Measurements from ENCODE around the gene ANKRD13C. TPM values are rescaled to one million over a fixed set of nuclear protein-coding genes. Genes with fewer than 3 reads are reported as not detected.
A peak's percentile ranks its signal among the peaks of the same experiment; 100 is the strongest.

ANKRD13C gene
- total RNA-seq, 6 experiments from 2014 or later = 6.4 to 8.9 (median 7.3) TPM

GRCh38 chr1:70336050-70336449, 18.5 kb downstream of the ANKRD13C start:
- no peaks in the 10 kb centered on the region for H3K9me3 ChIP-seq
- H3K36me3 ChIP-seq = no peaks in the 10 kb centered on the region
- TF ChIP-seq POLR2A (IDR thresholded peaks at IDR 0.05) = no peak
- DNase-seq = no peak
- H3K4me3 ChIP-seq = no peak overlapping the region
- intact Hi-C loops (cut with DNase I) = no loop called here
- no peaks in the 10 kb centered on the region for H3K27me3 ChIP-seq
- ATAC-seq = no peak
- H3K4me1 ChIP-seq = no peaks in the 10 kb centered on the region
- H3K27ac ChIP-seq = no peak overlapping the region

GRCh38 chr1:70334436-70334835, 20.1 kb downstream of the ANKRD13C start:
- TF ChIP-seq CTCF (IDR thresholded peaks at IDR 0.05) (no peak), POLR2A (IDR thresholded peaks at IDR 0.05) (no peak)
- Histone ChIP-seq H3K4me1 (no peaks in the 10 kb centered on the region), H3K4me3 (no peak overlapping the region), H3K9me3 (no peaks in the 10 kb centered on the region), H3K27me3 (no peaks in the 10 kb centered on the region), H3K27ac (no peak overlapping the region), H3K36me3 (no peaks in the 10 kb centered on the region)
- 88% methylated on average over 7 of the region's 9 CpGs for WGBS (ENCODE audit: insufficient coverage, low coverage, low lambda C conversion rate, missing lambda C conversion rate)
- no peak for ATAC-seq
- no peak for DNase-seq
- intact Hi-C loops (cut with DNase I) = no loop called here

- 81% methylated on average over 2 of the region's 2 CpGs for WGBS (ENCODE audit: insufficient coverage, low coverage, low lambda C conversion rate, missing lambda C conversion rate)
- ATAC-seq (no peak), DNase-seq (no peak)
- H3K9me3 ChIP-seq = no peaks in the 10 kb centered on the region
- H3K36me3 ChIP-seq = no peaks in the 10 kb centered on the region
- no peaks in the 10 kb centered on the region for H3K4me1 ChIP-seq
- intact Hi-C loops (cut with DNase I) = no loop called here
- no peak for TF ChIP-seq CTCF (IDR thresholded peaks at IDR 0.05)
- no peak for TF ChIP-seq POLR2A (IDR thresholded peaks at IDR 0.05)
- H3K27ac ChIP-seq = no peak overlapping the region
- H3K4me3 ChIP-seq = no peak overlapping the region
- H3K27me3 ChIP-seq = no peaks in the 10 kb centered on the region
Measured at GRCh38 chr1:70333245-70333644, 21.3 kb downstream of the ANKRD13C start.

GRCh38 chr1:70331962-70332361, 22.6 kb downstream of the ANKRD13C start:
- Histone ChIP-seq H3K27ac (no peak overlapping the region), H3K4me3 (no peak overlapping the region), H3K9me3 (no peaks in the 10 kb centered on the region), H3K4me1 (no peaks in the 10 kb centered on the region), H3K36me3 (no peaks in the 10 kb centered on the region), H3K27me3 (no peaks in the 10 kb centered on the region)
- intact Hi-C loops (cut with DNase I) = no loop called here
- peak in 1 of 4 donors; percentile 42 for ATAC-seq
- no peak for DNase-seq
- TF ChIP-seq POLR2A (IDR thresholded peaks at IDR 0.05) (no peak), CTCF (IDR thresholded peaks at IDR 0.05) (no peak)

GRCh38 chr1:70327306-70328076, 27.0 kb downstream of the ANKRD13C start:
- ATAC-seq = no peak
- intact Hi-C loops (cut with DNase I) = no loop called here
- DNase-seq = no peak
- H3K9me3 ChIP-seq = no peaks in the 10 kb centered on the region
- H3K4me1 ChIP-seq = no peaks in the 10 kb centered on the region
- 90% methylated on average over 6 of the region's 7 CpGs for WGBS (ENCODE audit: insufficient coverage, low coverage, low lambda C conversion rate, missing lambda C conversion rate)
- TF ChIP-seq POLR2A (IDR thresholded peaks at IDR 0.05) (no peak), CTCF (IDR thresholded peaks at IDR 0.05) (no peak)
- H3K27me3 ChIP-seq = no peaks in the 10 kb centered on the region
- H3K27ac ChIP-seq = no peak overlapping the region
- no peak overlapping the region for H3K4me3 ChIP-seq
- H3K36me3 ChIP-seq = peaks cover 0 to 2% (median 0%) of the 10 kb centered on the region in 4 donors

All from right lobe of liver (tissue), 6 donors.